Thyroid gland (tissue), 4 donors: ENCODE results near the gene CWC27. TPM values are rescaled to one million over a fixed set of nuclear protein-coding genes. Genes with fewer than 3 reads are reported as not detected.
"Not testable (repeated sequence)": the region's sequence is repeated elsewhere in the genome, so short reads cannot be mapped to it uniquely, and the experiment has no call there.

ENCODE experiments used
- DNase-seq, 2 donors: peaks; one replicate each; pipeline ENCODE4 v3.0.0-alpha.2; 2019
- H3K27ac ChIP-seq, 3 donors: fragments of 200-600 bp; sonication (generic); 1 replicate in 2 of 3; 2 replicates in 1 of 3; pipeline ENCODE4 v1.5.1; 2016 to 2019; ENCODE audit warnings: mild to moderate bottlenecking in 1 of 3, moderate library complexity in 1 of 3
- H3K27me3 ChIP-seq: fragments of 200-600 bp; sonication (generic); one replicate; pipeline ENCODE4 v1.5.1; 2019
- H3K36me3 ChIP-seq, 2 donors: fragments of 200-600 bp; sonication (generic); one replicate each; pipeline ENCODE4 v1.5.1; 2016 to 2019
- H3K4me1 ChIP-seq, 2 donors: fragments of 200-600 bp; sonication (generic); one replicate each; pipeline ENCODE4 v1.5.1; 2017 to 2019
- H3K4me3 ChIP-seq, 3 donors: fragments of 200-600 bp; sonication (generic); replicated peaks in 1 of 3; 1 replicate in 2 of 3; 2 replicates in 1 of 3; pipeline ENCODE4 v1.5.1; 2016; ENCODE audit warnings: mild to moderate bottlenecking in 1 of 3
- H3K9me3 ChIP-seq: fragments of 200-600 bp; sonication (generic); one replicate; pipeline ENCODE4 v1.5.1; 2017
- CTCF ChIP-seq, 6 experiments: fragments of 200-600 bp in 3 of 6; fragments of 450-650 bp in 3 of 6; sonication (generic) in 3 of 6; IDR thresholded peaks; one replicate each; pipeline ENCODE4 v1.5.1; 2016 to 2019; ENCODE audit warnings: antibody characterized with exemption in 6 of 6, mild to moderate bottlenecking in 2 of 6, inconsistent platforms in 1 of 6, moderate library complexity in 1 of 6
- POLR2A ChIP-seq, 2 donors: fragments of 450-650 bp; IDR thresholded peaks; one replicate each; pipeline ENCODE4 v1.6.1; 2017; ENCODE audit warnings: antibody characterized with exemption in 2 of 2, mild to moderate bottlenecking in 2 of 2, moderate library complexity in 1 of 2
- WGBS, 2 donors: methylation state at CpG; one replicate each; pipeline ENCODE4 v1.1.5; 2017; 5-methylcytosine and 5-hydroxymethylcytosine counted together
- intact Hi-C: fragments of 100-400 bp; cut with DNase I; formaldehyde crosslinking; loops from one replicate; pipeline ENCODE4 v1.15.1; 2023
- total RNA-seq, 4 donors: library from RNA; depleted of rRNA; stranded (reverse); fragments of >200 nt; gene quantifications; one replicate each; pipeline ENCODE4 v1.2.3, GENCODE V29; 2016

The CWC27 gene
- total RNA-seq, 4 donors from 2014 or later: 15.0 to 24.3 (median 16.7) TPM

- TF ChIP-seq CTCF (IDR thresholded peaks at IDR 0.05) (no peak), POLR2A (IDR thresholded peaks at IDR 0.05) (no peak)
- no peaks in the 10 kb centered on the region for H3K27me3 ChIP-seq
- intact Hi-C loops: no loop called here
- no peak overlapping the region for H3K4me3 ChIP-seq
- H3K4me1 ChIP-seq: no peaks in the 10 kb centered on the region
- peaks cover 3% of the 10 kb centered on the region for H3K9me3 ChIP-seq
- no peak for DNase-seq
- no peak overlapping the region for H3K27ac ChIP-seq
- H3K36me3 ChIP-seq: no peaks in the 10 kb centered on the region
Measured at GRCh38 chr5:64822320-64822719, 53.6 kb downstream of the CWC27 start.

GRCh38 chr5:64826541-64826940 is 57.8 kb downstream of the CWC27 start:
- peaks cover 3% of the 10 kb centered on the region for H3K9me3 ChIP-seq
- intact Hi-C loops: no loop called here
- no peaks in the 10 kb centered on the region for H3K36me3 ChIP-seq
- no peak for TF ChIP-seq POLR2A (IDR thresholded peaks at IDR 0.05)
- no peak for TF ChIP-seq CTCF (IDR thresholded peaks at IDR 0.05)
- H3K27ac ChIP-seq: no peak overlapping the region
- no peaks in the 10 kb centered on the region for H3K4me1 ChIP-seq
- no peaks in the 10 kb centered on the region for H3K27me3 ChIP-seq
- H3K4me3 ChIP-seq: no peak overlapping the region
- DNase-seq: no peak
- WGBS, 2 donors: 83 to 86% methylated on average over 1 of the region's 1 CpG

- no peak for DNase-seq
- no peaks in the 10 kb centered on the region for H3K4me1 ChIP-seq
- H3K27ac ChIP-seq: no peak overlapping the region
- H3K36me3 ChIP-seq: no peaks in the 10 kb centered on the region
- H3K27me3 ChIP-seq: no peaks in the 10 kb centered on the region
- TF ChIP-seq CTCF (IDR thresholded peaks at IDR 0.05) (no peak), POLR2A (IDR thresholded peaks at IDR 0.05) (no peak)
- H3K9me3 ChIP-seq: peaks cover 3% of the 10 kb centered on the region
- intact Hi-C loops: no loop called here
- WGBS, 2 donors: 94% methylated on average over 4 of the region's 4 CpGs
- H3K4me3 ChIP-seq: no peak overlapping the region
Measured at GRCh38 chr5:64827703-64828102, 59.0 kb downstream of the CWC27 start.

- H3K27ac ChIP-seq, H3K4me1 ChIP-seq, H3K36me3 ChIP-seq, H3K9me3 ChIP-seq, DNase-seq, H3K27me3 ChIP-seq, intact Hi-C loops, H3K4me3 ChIP-seq: not testable (repeated sequence)
Measured at GRCh38 chr5:64830650-64831049, 61.9 kb downstream of the CWC27 start.

GRCh38 chr5:64831996-64832395 is 63.3 kb downstream of the CWC27 start:
- intact Hi-C loops: no loop called here
- 98% methylated on average over 1 of the region's 1 CpG for WGBS, 2 donors
- H3K4me1 ChIP-seq: no peaks in the 10 kb centered on the region
- H3K27me3 ChIP-seq: no peaks in the 10 kb centered on the region
- peaks cover under 1% of the 10 kb centered on the region for H3K9me3 ChIP-seq
- H3K4me3 ChIP-seq: no peak overlapping the region
- DNase-seq: no peak
- TF ChIP-seq CTCF (IDR thresholded peaks at IDR 0.05) (no peak), POLR2A (IDR thresholded peaks at IDR 0.05) (no peak)
- H3K36me3 ChIP-seq: no peaks in the 10 kb centered on the region
- no peak overlapping the region for H3K27ac ChIP-seq

GRCh38 chr5:64834037-64834436 is 65.3 kb downstream of the CWC27 start:
- Histone ChIP-seq H3K9me3 (no peaks in the 10 kb centered on the region), H3K36me3 (no peaks in the 10 kb centered on the region), H3K4me3 (no peak overlapping the region), H3K27ac (no peak overlapping the region), H3K27me3 (no peaks in the 10 kb centered on the region), H3K4me1 (no peaks in the 10 kb centered on the region)
- 97 to 99% methylated on average over 2 of the region's 2 CpGs for WGBS, 2 donors
- DNase-seq: no peak
- no peak for TF ChIP-seq CTCF (IDR thresholded peaks at IDR 0.05)
- TF ChIP-seq POLR2A (IDR thresholded peaks at IDR 0.05): no peak
- intact Hi-C loops: no loop called here
